GM12878 (cell line): ENCODE results near the gene DIP2C. TPM values are rescaled to one million over a fixed set of nuclear protein-coding genes. Genes with fewer than 3 reads are reported as not detected.

Experiments used
- ATAC-seq: fragments of 200-7000 bp; cut with Tn5 transposase; 3 replicates; pipeline ENCODE4 v1.9.1; 2020; ENCODE audit warnings: mild to moderate bottlenecking, moderate library complexity
- BruUV-seq: library from RNA; stranded (reverse); fragments of 400-500 nt; replicated peaks from 2 replicates; lab custom pipeline; 2021; lab: Mats Ljungman, UMichigan
- CTCF ChIA-PET: fragments of 300-600 bp; sonication (Branson Sonifier 250); formaldehyde crosslinking; extraction: SDS; loops from one replicate; lab custom pipeline; 2021; ENCODE audit warnings: inconsistent platforms; lab: Yijun Ruan, JAX
- POLR2A ChIA-PET: fragments of 350-600 bp; formaldehyde crosslinking; extraction: SDS; loops from one replicate; lab custom pipeline; 2021; ENCODE audit warnings: inconsistent platforms; lab: Charles Lee
- RAD21 ChIA-PET: fragments of 300-600 bp; sonication (Branson Sonifier 250); formaldehyde crosslinking; loops from one replicate; lab custom pipeline; 2023; ENCODE audit warnings: antibody characterized with exemption; ENCODE audit not compliant: unreplicated experiment; lab: Charles Lee
- SMC1A ChIA-PET: fragments of 300-600 bp; sonication (Branson Sonifier 250); formaldehyde crosslinking; loops from one replicate; lab custom pipeline; 2023; ENCODE audit not compliant: unreplicated experiment, uncharacterized antibody; lab: Charles Lee
- DNase-seq: peaks from one replicate; pipeline ENCODE4 v3.0.0-alpha.2; 2011; ENCODE audit warnings: low read depth, low spot score
- FAIRE-seq: peaks from 3 replicates; lab custom pipeline; 2011; peaks lifted over from hg19 to GRCh38; lab: Jason Lieb, UNC
- H2AFZ ChIP-seq: 2 replicates; pipeline ENCODE4 v1.6.0; 2011; ENCODE audit warnings: low read depth, low read length, control low read depth; ENCODE audit not compliant: control insufficient read depth
- H3K27ac ChIP-seq: 2 replicates; pipeline ENCODE4 v1.5.1; 2011; ENCODE audit warnings: control low read depth; ENCODE audit not compliant: control insufficient read depth, insufficient read depth
- H3K27me3 ChIP-seq, 2 experiments: replicated peaks in 1 of 2; 2 replicates each; pipeline versions ENCODE4 v1.6.0 to v1.6.1; 2011; ENCODE audit warnings: low read length in 1 of 2; ENCODE audit not compliant: control insufficient read depth in 2 of 2, insufficient read depth in 2 of 2
- H3K36me3 ChIP-seq, 2 experiments: 2 replicates each; pipeline ENCODE4 v1.5.1; 2011; ENCODE audit warnings: low read length in 1 of 2; ENCODE audit not compliant: control insufficient read depth in 2 of 2, insufficient read depth in 2 of 2
- H3K4me1 ChIP-seq: 2 replicates; pipeline ENCODE4 v1.6.1; 2011; ENCODE audit warnings: mild to moderate bottlenecking, low read length, moderate library complexity, mixed read lengths; ENCODE audit not compliant: control insufficient read depth, insufficient read depth
- H3K4me2 ChIP-seq: 2 replicates; pipeline ENCODE4 v1.6.0; 2011; ENCODE audit warnings: control low read depth; ENCODE audit not compliant: control insufficient read depth, insufficient read depth
- H3K4me3 ChIP-seq: fragments of 200-600 bp; sonication (generic); 2 replicates; pipeline ENCODE4 v1.5.1; 2016
- H3K79me2 ChIP-seq: 2 replicates; pipeline ENCODE4 v1.6.0; 2011; ENCODE audit warnings: low read length; ENCODE audit not compliant: control insufficient read depth, insufficient read depth
- H3K9ac ChIP-seq: 2 replicates; pipeline ENCODE4 v1.8.0; 2011; ENCODE audit warnings: low read length, control low read depth, mixed read lengths; ENCODE audit not compliant: control insufficient read depth, insufficient read depth
- H3K9me3 ChIP-seq: replicated peaks from 3 replicates; pipeline ENCODE4 v1.5.1; 2011; ENCODE audit warnings: mild to moderate bottlenecking, low read length; ENCODE audit not compliant: control insufficient read depth, insufficient read depth
- H4K20me1 ChIP-seq: 2 replicates; pipeline ENCODE4 v1.6.0; 2011; ENCODE audit not compliant: control insufficient read depth, insufficient read depth
- EED ChIP-seq: sonication (generic); IDR thresholded peaks from 2 replicates; pipeline ENCODE4 v1.6.1; 2016; ENCODE audit warnings: antibody characterized with exemption, low read depth
- HCFC1 ChIP-seq: fragments of 150-350 bp; IDR thresholded peaks from 2 replicates; pipeline ENCODE4 v1.6.1; 2014; ENCODE audit warnings: low read length
- NRF1 ChIP-seq: conservative IDR thresholded peaks from 2 replicates; pipeline ENCODE4 v1.6.1; 2011; ENCODE audit warnings: mild to moderate bottlenecking, low read depth, low read length, improper control_type of control experiment
- PAX8 ChIP-seq: fragments of 450-650 bp; IDR thresholded peaks from 2 replicates; pipeline ENCODE4 v1.6.1; 2017; ENCODE audit warnings: mild to moderate bottlenecking, moderate library complexity
- SMAD1 ChIP-seq: fragments of 450-650 bp; IDR thresholded peaks from 2 replicates; pipeline ENCODE4 v1.6.1; 2018; ENCODE audit warnings: mild to moderate bottlenecking, low read depth; ENCODE audit not compliant: partially characterized antibody
- TCF3 ChIP-seq: IDR thresholded peaks from 2 replicates; pipeline ENCODE4 v1.6.1; 2012; ENCODE audit warnings: low read depth, mild to moderate bottlenecking, low read length, borderline replicate concordance; ENCODE audit not compliant: insufficient read depth
- whole genome bisulfite sequencing: methylation state at CpG from one replicate; pipeline ENCODE4 v1.1.6; 2016; ENCODE audit warnings: low lambda C conversion rate; ENCODE audit not compliant: insufficient replicate concordance, insufficient coverage; ENCODE audit errors: missing lambda C conversion rate; 5-methylcytosine and 5-hydroxymethylcytosine counted together
- in situ Hi-C: fragments of 300-500 bp; cut with MboI; formaldehyde crosslinking; loops from 9 replicates; pipeline ENCODE4 v1.14.3; 2018; ENCODE audit warnings: mixed read lengths
- intact Hi-C: fragments of 100-400 bp; cut with micrococcal nuclease; formaldehyde crosslinking; loops from one replicate; pipeline ENCODE4 v1.14.2; 2022; ENCODE audit not compliant: unreplicated experiment
- polyA plus RNA-seq, 11 experiments: library from polyadenylated mRNA; depleted of rRNA in 4 of 11; unstranded in 6 of 11; stranded (reverse) in 5 of 11; fragments of >200 nt; fragmentation: Nextera tagmentation in 4 of 11; fragmentation: Illumina TruSeq in 1 of 11; extraction: Ambion mirVana in 4 of 11; extraction: Trizol in 1 of 11; gene quantifications; 1 replicate in 1 of 11; 2 replicates in 10 of 11; pipeline versions ENCODE4 v1.2.1 to v1.2.3, GENCODE V29; 2011 to 2016; ENCODE audit warnings: inconsistent platforms in 2 of 11, missing spikeins in 2 of 11, low read depth in 1 of 11
- total RNA-seq, 4 experiments: library from RNA; depleted of rRNA in 3 of 4; stranded (reverse); fragments of >200 nt in 3 of 4; fragmentation: Illumina TruSeq in 1 of 4; extraction: Trizol in 1 of 4; gene quantifications; 2 replicates each; pipeline versions ENCODE4 v1.2.1 to v1.2.3, GENCODE V29; 2013 to 2021
- TF ChIP-seq, protein P1 (sequence below): fragments of 450-650 bp; IDR thresholded peaks from 2 replicates; pipeline ENCODE4 v1.6.1; 2014; ENCODE audit warnings: mild to moderate bottlenecking
- TF ChIP-seq, protein P2 (sequence below): IDR thresholded peaks from 2 replicates; pipeline ENCODE4 v1.6.1; 2011; ENCODE audit warnings: borderline replicate concordance, low read depth, mild to moderate bottlenecking, moderate library complexity, mixed read lengths, low read length; ENCODE audit not compliant: insufficient read depth; ENCODE audit errors: extremely low read length
- TF ChIP-seq, protein P3 (sequence below), 3 experiments: IDR thresholded peaks in 2 of 3; conservative IDR thresholded peaks in 1 of 3; 2 replicates each; pipeline ENCODE4 v1.5.1; 2011; ENCODE audit warnings: low read depth in 3 of 3, low read length in 3 of 3, mild to moderate bottlenecking in 3 of 3, control low read depth in 2 of 3, moderate library complexity in 2 of 3, inconsistent platforms in 1 of 3, mixed read lengths in 1 of 3; ENCODE audit not compliant: control insufficient read depth in 2 of 3, insufficient read depth in 1 of 3; ENCODE audit errors: extremely low read depth in 1 of 3

DIP2C gene
- total and polyA plus RNA-seq, 10 of the 15 experiments (the other 5 are each of a cell fraction or from before 2014, with no cell fraction given) = 0.01 to 0.10 (median 0.06) TPM

DNA sequence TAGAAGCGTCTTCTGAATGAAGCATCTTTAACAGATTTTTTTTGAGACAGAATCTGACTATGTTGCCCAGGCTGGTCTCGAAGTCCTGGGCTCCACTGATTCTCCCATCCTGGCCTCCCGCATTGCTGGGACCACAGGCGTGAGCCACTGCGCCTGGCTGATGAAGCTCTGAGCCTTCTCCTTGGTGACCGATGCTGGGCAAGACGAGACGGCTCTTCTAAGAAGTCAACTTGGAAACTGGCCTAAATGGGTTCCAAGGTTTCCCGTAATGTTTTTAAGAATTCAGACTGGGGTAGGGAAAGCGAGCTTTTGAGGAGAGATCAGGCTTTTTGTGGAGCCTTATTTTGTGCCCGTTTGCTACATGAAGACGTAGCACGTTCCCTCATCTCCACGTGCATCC, 329.7 kb downstream of the DIP2C start:
- in situ Hi-C loops (no loop called here), intact Hi-C loops (no loop called here)
- no peaks in the 10 kb centered on the region for H4K20me1 ChIP-seq
- ChIA-PET RAD21 (no interaction called here), POLR2A (no interaction called here), SMC1A (no interaction called here), CTCF (no interaction called here)
- no peaks in the 10 kb centered on the region for H3K4me1 ChIP-seq
- no peak overlapping the region for H3K9ac ChIP-seq
- H3K4me2 ChIP-seq = no peak overlapping the region
- no peak overlapping the region for H3K27ac ChIP-seq
- H3K4me3 ChIP-seq = no peak overlapping the region
- BruUV-seq = no TSS peak
- 75% methylated on average over 14 of the region's 14 CpGs for WGBS
- no peaks in the 10 kb centered on the region for H3K9me3 ChIP-seq
- DNase-seq = no peak
- FAIRE-seq = no peak
- H3K36me3 ChIP-seq = no peaks in the 10 kb centered on the region
- H3K27me3 ChIP-seq = no peaks in the 10 kb centered on the region; a peak in 2 of 4 replicates
- H2AFZ ChIP-seq = no peak overlapping the region
- no peaks in the 10 kb centered on the region for H3K79me2 ChIP-seq
- TF ChIP-seq HCFC1 = no peak
- no peak for TF ChIP-seq EED
- TF ChIP-seq SMAD1 = no peak
- TF ChIP-seq, protein P1, sequence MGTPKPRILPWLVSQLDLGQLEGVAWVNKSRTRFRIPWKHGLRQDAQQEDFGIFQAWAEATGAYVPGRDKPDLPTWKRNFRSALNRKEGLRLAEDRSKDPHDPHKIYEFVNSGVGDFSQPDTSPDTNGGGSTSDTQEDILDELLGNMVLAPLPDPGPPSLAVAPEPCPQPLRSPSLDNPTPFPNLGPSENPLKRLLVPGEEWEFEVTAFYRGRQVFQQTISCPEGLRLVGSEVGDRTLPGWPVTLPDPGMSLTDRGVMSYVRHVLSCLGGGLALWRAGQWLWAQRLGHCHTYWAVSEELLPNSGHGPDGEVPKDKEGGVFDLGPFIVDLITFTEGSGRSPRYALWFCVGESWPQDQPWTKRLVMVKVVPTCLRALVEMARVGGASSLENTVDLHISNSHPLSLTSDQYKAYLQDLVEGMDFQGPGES = no peak
- TF ChIP-seq PAX8 = no peak
- TF ChIP-seq, protein P2, sequence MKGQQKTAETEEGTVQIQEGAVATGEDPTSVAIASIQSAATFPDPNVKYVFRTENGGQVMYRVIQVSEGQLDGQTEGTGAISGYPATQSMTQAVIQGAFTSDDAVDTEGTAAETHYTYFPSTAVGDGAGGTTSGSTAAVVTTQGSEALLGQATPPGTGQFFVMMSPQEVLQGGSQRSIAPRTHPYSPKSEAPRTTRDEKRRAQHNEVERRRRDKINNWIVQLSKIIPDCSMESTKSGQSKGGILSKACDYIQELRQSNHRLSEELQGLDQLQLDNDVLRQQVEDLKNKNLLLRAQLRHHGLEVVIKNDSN = no peak
- no peak for TF ChIP-seq TCF3
- no peak for TF ChIP-seq NRF1
- TF ChIP-seq, protein P3, sequence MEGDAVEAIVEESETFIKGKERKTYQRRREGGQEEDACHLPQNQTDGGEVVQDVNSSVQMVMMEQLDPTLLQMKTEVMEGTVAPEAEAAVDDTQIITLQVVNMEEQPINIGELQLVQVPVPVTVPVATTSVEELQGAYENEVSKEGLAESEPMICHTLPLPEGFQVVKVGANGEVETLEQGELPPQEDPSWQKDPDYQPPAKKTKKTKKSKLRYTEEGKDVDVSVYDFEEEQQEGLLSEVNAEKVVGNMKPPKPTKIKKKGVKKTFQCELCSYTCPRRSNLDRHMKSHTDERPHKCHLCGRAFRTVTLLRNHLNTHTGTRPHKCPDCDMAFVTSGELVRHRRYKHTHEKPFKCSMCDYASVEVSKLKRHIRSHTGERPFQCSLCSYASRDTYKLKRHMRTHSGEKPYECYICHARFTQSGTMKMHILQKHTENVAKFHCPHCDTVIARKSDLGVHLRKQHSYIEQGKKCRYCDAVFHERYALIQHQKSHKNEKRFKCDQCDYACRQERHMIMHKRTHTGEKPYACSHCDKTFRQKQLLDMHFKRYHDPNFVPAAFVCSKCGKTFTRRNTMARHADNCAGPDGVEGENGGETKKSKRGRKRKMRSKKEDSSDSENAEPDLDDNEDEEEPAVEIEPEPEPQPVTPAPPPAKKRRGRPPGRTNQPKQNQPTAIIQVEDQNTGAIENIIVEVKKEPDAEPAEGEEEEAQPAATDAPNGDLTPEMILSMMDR (IDR thresholded peaks at IDR 0.05 in 2 of 3, conservative IDR thresholded peaks at IDR 0.05 in 1 of 3; ENCODE audit: control insufficient read depth in 2 of 3, extremely low read depth in 1 of 3, insufficient read depth in 1 of 3, low read depth in 3 of 3, low read length in 3 of 3) = no peak
- no peak for ATAC-seq
